GM19455 (cell line): Measurements from ENCODE around the gene WDR45.

Source experiments
- ATAC-seq: cut with Tn5 transposase; IDR thresholded peaks from one replicate; pipeline ENCODE4 v1.9.1; 2021; ENCODE audit not compliant: unreplicated experiment

WDR45 gene

DNA sequence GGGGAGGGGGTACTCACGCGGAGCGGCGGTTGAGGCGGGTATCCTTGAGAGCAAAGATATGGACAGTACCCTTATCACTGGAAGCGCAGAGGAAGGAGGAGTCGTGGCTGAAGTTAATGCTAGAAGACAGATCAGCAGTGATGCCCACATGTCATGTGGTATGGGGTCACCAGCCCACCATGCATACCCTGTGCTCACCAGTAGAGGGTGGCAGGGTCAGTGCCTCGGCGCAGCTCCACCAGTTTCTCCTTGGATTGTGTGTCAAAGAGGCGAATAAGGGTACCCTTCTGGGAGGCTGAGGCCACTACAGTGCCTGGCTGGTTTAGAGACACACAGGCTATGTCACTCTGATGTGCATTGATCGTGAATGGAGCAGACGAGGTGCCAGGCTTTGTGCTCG lies 4.3 kb downstream of the WDR45 start:
- no peak for ATAC-seq

- peak; percentile 75 for ATAC-seq
Observed at GRCh38 chrX:49073601-49074575, 5.8 kb downstream of the WDR45 start, which contains the start of gene PRAF2. TSS of gene PRAF2 (minus strand) at chrX:49074002. CDS start at chrX:49073987, 15 bp downstream.

DNA sequence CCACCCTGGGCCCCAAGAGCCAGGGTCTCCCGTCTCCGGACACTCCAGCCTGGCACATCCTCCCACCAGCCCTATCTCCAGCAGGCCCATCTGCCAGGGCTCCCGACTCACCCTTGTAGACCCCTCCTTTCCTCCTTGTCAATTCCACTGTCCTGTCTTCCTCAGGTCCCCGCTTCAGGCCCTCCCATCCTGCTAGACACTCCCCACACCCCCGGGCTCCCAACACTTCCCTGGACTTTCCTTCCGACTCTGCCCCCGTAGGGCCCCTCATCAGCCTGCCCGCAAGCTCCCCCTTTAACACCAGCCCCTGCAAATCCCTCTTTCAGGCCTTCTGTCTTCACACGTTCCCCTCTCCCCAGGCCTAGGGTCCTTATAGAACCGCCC lies 7.0 kb downstream of the WDR45 start:
- no peak for ATAC-seq

- no peak for ATAC-seq
Observed at GRCh38 chrX:49071877-49072711, 7.6 kb downstream of the WDR45 start.

- no peak for ATAC-seq
Observed at GRCh38 chrX:49070988-49071387, 8.7 kb downstream of the WDR45 start.

DNA sequence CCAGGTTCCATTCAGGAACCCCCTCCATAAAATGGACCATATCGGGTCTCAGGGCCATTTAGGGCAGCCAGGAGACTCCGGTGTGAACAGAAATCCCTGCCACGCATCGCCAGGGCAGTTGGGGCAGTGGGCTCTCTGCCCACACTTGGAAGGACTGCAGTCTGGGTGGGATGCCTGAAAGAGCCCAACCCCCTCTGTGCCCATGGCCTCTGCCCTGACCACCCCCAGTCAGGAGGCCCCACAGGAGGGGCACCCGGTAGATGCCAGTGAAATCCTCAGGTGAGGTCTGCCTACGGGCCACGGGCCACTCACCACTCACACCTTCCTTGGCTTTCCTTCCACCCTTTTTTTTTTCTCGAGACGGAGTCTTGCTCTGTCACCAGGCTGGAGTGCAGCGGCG lies 10.6 kb downstream of the WDR45 start:
- ATAC-seq = no peak

GRCh38 chrX:49067285-49068120 lies 12.2 kb downstream of the WDR45 start:
- no peak for ATAC-seq

GRCh38 chrX:49066690-49067089 lies 13.0 kb downstream of the WDR45 start:
- ATAC-seq = no peak

DNA sequence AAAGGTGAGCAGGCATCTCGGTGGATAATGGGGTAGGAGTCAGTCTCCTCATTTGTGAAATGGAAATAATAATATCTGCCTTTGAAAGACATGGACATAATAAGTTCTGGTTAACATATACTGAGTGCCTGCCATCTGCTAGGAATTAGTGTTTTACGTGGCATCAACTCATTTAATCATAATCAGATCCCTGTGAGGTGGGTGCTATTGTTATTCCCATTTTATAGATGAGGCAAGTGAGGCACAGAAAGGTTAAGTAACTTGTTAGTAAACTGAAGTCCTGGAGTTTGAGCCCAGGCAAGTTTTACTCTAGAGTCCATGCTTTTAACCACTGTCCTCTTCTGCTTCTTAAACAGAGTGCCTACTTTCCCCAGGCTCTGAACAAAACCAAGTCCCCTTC lies 13.4 kb downstream of the WDR45 start:
- ATAC-seq = no peak

DNA sequence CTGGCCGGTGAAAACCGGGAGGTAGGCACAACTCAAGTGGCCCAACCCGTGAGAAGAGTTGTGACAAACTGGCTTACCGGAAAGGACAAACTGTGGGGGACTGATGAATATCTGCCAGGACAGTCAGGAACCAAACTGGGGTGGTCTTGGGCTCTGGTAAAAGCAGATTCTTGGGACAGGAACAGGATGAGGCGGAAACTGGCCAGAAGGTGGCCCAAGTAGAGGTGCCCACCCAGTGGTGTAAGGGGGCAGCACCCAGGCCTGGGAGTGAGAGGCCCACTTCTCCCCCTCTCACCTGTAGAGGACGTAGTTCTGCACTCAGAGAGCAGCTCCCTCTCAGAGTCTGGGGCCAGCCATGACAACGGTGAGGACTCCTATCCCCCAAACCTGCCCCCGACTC lies 15.0 kb downstream of the WDR45 start:
- no peak for ATAC-seq

DNA sequence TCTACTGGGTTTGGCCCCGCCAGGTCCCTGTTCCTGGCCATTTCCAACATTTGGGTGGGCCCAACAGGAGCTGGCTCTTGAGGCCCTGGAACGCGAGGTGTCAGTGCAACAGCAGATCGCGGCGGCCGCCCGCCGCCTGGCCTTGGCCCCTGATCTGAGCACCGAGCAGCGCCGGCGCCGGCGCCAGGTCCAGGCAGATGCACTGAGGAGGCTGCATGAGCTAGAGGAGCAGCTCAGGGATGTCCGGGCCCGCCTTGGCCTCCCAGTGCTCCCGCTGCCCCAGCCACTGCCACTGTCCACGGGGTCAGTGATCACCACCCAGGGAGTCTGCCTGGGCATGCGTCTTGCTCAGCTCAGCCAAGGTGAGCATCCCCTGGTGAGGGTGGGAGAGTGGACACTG lies 15.4 kb downstream of the WDR45 start:
- ATAC-seq = no peak

DNA sequence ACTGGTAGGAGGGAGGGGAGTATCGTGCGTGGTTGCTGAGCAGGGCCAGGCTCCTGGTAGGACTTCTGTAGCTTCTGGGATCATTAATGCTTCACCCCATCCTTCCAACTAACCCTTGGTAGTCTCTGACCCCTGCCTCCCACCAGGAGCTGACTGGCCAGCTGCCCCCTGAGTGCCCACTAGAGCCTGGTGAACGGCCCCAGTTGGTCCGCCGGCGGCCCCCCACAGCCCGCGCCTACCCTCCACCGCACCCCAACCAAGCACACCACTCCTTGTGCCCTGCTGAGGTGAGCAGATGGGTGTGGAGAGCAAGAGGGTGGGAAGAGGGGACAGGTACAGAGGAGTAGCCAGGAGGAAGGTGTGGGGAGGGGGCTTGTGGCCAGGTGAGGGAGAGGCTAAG lies 16.0 kb downstream of the WDR45 start:
- ATAC-seq = no peak

- no peak for ATAC-seq
Observed at GRCh38 chrX:49061916-49062315, 17.8 kb downstream of the WDR45 start.

GRCh38 chrX:49061490-49061889 lies 18.2 kb downstream of the WDR45 start:
- ATAC-seq = no peak

- ATAC-seq = no peak
Observed at GRCh38 chrX:49060914-49061313, 18.8 kb downstream of the WDR45 start.

- ATAC-seq = no peak
Observed at GRCh38 chrX:49059681-49060085, 20.0 kb downstream of the WDR45 start.

DNA sequence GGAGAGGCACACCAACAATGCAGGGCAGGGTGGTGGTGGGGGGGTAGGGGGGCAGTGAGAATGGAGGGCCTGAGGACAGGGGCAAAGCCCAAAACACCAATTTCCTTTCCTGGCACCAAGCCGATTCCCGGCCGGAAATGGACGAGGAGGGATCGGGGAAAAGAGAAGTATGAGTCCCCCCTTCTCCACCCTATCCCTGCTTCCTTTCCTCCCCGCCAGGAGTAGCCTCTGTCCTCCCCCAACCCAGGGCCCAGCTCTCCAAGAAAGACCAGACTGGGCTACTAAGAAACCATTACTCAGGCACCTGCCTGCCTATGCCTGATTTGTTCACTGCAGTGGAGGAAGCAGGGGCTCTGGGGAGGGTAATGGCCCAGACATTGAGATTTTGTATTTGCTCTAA lies 20.5 kb downstream of the WDR45 start:
- ATAC-seq = no peak

DNA sequence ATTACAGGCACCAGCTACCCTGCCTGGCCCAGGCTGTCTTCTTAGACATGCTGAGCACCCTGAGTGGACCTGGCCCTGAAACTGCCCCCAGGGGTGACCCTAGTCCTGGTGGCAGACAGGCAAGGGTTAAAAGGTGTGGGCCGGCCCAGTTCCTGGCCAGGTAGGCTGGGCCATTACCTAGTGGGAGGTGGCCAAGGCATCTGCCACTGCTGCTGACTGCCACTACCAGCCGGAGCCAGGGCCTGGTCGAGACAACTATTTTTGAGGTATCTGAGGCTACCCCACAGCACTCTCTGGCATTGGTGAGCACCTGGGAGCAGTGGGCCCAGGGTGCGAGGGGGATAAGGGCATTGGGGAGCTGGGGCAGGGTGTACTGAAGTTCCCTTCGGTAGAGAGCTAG lies 20.9 kb downstream of the WDR45 start, which contains the start of gene CCDC120:
Gene CCDC120, plus strand, starts transcription at position 206 of the 400 bp plus-strand sequence. CDS start 3,043 bp downstream, outside the sequence.
- ATAC-seq = no peak

DNA sequence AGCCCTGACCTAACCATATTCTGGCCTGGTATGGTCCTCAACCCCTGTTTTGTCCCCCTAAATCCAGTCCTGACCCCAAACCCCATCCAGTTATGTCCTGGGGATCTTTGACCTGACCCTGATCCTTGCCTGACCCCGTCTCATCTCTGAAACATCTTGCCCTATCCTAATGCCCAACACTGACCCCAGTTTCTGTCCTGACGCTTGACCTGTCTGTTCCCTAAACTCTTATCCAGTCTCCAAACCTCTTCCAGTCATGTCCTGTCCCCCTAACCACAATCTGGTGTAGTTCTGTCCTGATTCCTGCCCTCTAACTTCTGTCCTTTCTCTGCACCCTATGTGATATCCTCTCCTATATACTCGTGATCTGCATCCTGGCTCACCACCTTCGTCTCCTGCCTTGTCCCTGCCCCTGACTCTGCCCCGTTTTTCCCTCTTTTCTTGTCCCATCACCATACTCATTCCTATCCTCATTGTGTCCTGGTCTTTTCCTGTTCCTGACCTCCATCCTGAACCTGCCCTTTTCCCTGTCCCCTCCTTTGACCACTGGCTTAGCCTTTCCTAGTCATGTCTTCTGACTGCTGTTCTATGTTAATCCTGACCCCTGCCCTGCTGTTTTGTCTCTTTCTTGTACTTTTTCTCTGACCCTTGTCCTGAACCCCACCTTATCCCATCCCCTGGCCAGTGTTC lies 25.5 kb downstream of the WDR45 start:
- ATAC-seq = no peak
